ENCODE results near the gene DUSP6. TPM values are rescaled to one million over a fixed set of nuclear protein-coding genes. Genes with fewer than 3 reads are reported as not detected.

Gene DUSP6
- total RNA-seq, 1 donor from 2014 or later, result 43.0 TPM

GRCh38 chr12:89306827-89307473 lies 45.4 kb downstream of the DUSP6 start:
- no peak overlapping the region for H3K27ac Mint-ChIP-seq
- H3K4me3 Mint-ChIP-seq, result no peak overlapping the region
- no peak for DNase-seq (ENCODE audit: extremely low spot score, unreplicated experiment)

GRCh38 chr12:89305373-89305772 lies 46.9 kb downstream of the DUSP6 start:
- Mint-ChIP-seq H3K27ac (no peak overlapping the region), H3K36me3 (no peaks in the 10 kb centered on the region), H3K4me3 (no peak overlapping the region), H3K4me1 (ENCODE audit: unreplicated experiment) (peaks cover 13% of the 10 kb centered on the region), H3K27me3 (no peaks in the 10 kb centered on the region), H3K9me3 (no peaks in the 10 kb centered on the region)
- TF ChIP-seq CTCF (conservative IDR thresholded peaks at IDR 0.05), result no peak
- no peak for DNase-seq (ENCODE audit: extremely low spot score, unreplicated experiment)

More at GRCh38 chr12:89306827-89307473, 45.4 kb downstream of the DUSP6 start:
- TF ChIP-seq CTCF (conservative IDR thresholded peaks at IDR 0.05), result no peak
- H3K36me3 Mint-ChIP-seq, result no peaks in the 10 kb centered on the region
- H3K27me3 Mint-ChIP-seq, result no peaks in the 10 kb centered on the region
- H3K4me1 Mint-ChIP-seq (ENCODE audit: unreplicated experiment), result peaks cover 13% of the 10 kb centered on the region
- H3K9me3 Mint-ChIP-seq, result no peaks in the 10 kb centered on the region

GRCh38 chr12:89299931-89300330 lies 52.4 kb downstream of the DUSP6 start:
- Mint-ChIP-seq H3K27me3 (no peaks in the 10 kb centered on the region), H3K4me3 (no peak overlapping the region), H3K9me3 (peaks cover 2% of the 10 kb centered on the region), H3K27ac (no peak overlapping the region), H3K4me1 (ENCODE audit: unreplicated experiment) (no peaks in the 10 kb centered on the region), H3K36me3 (no peaks in the 10 kb centered on the region)
- no peak for TF ChIP-seq CTCF (conservative IDR thresholded peaks at IDR 0.05)
- DNase-seq (ENCODE audit: extremely low spot score, unreplicated experiment), result no peak

- Mint-ChIP-seq H3K36me3 (no peaks in the 10 kb centered on the region), H3K4me3 (no peak overlapping the region), H3K9me3 (peaks cover 5% of the 10 kb centered on the region), H3K27ac (no peak overlapping the region), H3K4me1 (ENCODE audit: unreplicated experiment) (no peaks in the 10 kb centered on the region), H3K27me3 (no peaks in the 10 kb centered on the region)
- DNase-seq (ENCODE audit: extremely low spot score, unreplicated experiment), result no peak
- no peak for TF ChIP-seq CTCF (conservative IDR thresholded peaks at IDR 0.05)
These were observed 52.9 kb downstream of the DUSP6 start for GRCh38 chr12:89299417-89299816.

Other genes starting within 250 kb of the DUSP6 start
- 8.7 and 10.1 TPM in 2 replicates for gene GALNT4, start 172.3 kb upstream of the DUSP6 start, total RNA-seq (ENCODE audit: low replicate concordance)
- 15.3 and 15.8 TPM in 2 replicates for gene POC1B, start 173.5 kb upstream of the DUSP6 start, total RNA-seq (ENCODE audit: low replicate concordance)